ENCODE results near the gene OSR1.

Gene OSR1

GRCh38 chr2:19357402-19358241, 801 bp downstream of the OSR1 start:
- DNase-seq: no peak

DNA sequence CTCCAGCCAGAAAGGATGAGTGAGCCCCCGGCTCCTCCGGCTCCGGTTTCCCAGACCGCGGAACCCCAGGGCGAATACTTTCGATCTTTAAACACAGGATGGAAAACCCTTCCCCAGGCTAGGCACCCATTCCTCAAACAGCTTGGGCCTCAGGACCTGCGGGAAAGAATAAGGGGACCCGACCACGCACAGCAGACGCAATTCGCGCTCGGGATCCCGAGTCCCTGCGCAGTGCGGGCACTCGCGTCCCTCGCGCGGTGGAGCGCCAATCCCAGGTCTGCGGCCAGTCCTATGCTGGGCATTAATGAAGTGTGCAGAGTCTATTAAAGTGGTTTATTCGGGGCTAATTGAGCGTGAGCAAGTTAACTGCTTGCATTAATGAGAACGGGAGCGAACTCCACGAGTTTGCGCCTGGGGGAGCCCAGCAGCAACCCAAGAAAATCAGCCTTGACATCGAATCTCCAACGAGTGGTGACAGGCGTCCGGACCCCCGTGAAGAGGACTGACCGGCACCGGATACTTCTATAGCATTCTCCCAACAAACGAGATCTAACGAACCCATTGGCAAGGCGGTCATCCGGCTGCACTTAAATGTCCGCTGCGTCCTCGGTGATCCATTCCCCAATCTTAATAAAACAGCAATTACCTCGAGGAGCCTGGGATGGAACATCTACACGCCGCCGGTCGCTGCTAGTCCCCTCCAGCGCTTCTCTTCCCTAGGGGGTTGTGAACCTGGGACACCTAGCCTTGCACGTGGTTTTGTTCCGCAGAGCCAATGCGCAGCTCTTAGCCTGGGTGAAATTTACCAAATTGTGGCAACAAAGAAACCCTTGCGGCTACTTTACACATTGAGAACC, 1.6 kb downstream of the OSR1 start:
- DNase-seq: no peak

- DNase-seq: no peak
Observed at GRCh38 chr2:19355931-19356544, 2.4 kb downstream of the OSR1 start.

GRCh38 chr2:19355416-19355821, 3.0 kb downstream of the OSR1 start:
- DNase-seq: no peak

GRCh38 chr2:19355014-19355405, 3.4 kb downstream of the OSR1 start:
- DNase-seq: no peak

DNA sequence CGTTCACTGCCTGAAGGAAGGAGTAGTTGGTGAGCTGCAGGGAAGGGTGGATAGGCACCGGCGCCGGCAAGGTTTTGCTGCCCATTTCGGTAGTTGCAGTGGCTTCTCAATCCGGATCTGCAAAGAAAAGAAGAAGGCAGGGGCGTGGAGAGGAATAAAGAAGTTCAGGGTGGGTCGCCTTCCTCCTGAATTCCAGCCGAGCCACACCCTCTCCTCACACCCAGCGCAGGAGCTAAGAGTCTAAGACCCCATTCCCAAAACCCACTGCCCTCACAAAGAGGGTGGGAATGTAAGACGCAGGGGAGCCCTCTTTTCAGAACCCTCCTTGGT, 4.7 kb downstream of the OSR1 start:
- no peak for DNase-seq

GRCh38 chr2:19352946-19353720, 5.3 kb downstream of the OSR1 start:
- DNase-seq: no peak

DNA sequence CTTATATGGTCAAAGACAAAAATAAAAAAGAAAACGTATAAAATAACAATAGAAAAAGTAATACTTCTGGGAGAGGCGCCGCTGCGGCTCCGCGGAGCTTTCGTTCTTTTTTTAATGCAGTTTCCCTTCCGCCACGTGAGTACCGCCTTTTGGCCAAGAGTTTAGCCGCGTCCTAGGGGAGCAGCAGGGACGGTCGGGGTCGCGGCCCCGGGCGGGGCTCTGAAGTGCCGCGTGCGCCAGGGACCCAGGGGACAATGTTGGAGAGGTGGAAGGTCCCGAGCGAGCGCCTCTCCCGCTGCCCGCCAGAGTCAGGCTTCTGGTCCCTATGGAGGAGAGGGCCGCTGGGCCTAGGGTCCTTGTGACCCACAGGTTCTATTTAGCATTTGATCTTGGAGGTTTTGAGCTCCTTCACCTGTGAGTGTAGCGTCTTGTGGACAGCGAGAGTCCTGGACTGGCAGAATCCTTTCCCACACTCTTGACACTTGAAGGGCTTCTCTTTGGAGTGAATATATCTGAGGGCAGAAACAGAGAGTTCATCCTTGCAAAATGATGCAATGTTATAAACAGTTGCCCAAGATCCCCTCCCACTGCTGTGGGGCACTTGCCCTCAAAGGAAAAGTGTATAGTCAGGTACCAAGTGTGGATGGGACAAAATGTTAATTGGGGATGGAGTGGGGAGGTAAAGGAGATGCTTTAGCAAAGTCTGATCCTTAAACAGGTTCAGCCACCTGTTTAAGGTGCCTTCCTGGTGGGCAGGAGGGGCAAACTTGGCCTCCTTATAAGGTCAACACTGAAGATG, 6.3 kb downstream of the OSR1 start:
- no peak for DNase-seq

GRCh38 chr2:19351499-19351898, 6.9 kb downstream of the OSR1 start:
- no peak for DNase-seq

DNA sequence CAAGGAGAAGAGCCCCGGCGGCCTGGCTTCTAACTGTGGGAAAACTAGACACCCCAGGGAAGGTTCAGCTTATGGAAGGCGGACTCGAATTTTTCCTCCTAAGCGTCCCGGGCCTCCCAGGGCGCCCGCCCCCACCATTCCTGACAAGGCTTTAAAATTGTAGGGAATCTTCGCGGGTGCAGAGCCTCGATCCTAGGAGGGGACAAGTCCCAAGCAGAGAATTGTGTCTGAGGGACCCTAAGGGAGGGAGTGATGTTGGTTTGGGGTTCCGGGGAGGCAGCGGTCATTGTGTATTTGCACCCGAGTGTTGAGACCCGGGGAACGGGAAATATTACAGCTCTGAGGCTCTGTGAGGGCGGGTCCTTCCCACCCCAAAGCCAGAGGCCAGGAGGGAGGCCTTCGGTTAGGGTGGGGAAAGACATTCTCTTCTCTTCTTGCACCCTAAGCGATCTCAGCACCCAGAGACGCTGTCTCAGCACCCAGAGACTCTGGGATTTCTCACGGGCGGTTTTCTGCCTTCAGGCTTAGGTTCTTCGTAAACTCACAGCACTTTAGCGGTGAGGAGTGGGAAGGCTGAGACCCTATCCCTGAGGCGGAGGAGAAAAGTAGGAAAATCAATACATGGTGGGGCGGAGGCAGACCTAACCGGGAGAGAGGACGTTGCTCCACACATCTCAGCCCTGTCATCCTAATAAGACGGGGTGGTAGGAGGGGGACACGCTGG, 7.6 kb downstream of the OSR1 start:
- DNase-seq: no peak

DNA sequence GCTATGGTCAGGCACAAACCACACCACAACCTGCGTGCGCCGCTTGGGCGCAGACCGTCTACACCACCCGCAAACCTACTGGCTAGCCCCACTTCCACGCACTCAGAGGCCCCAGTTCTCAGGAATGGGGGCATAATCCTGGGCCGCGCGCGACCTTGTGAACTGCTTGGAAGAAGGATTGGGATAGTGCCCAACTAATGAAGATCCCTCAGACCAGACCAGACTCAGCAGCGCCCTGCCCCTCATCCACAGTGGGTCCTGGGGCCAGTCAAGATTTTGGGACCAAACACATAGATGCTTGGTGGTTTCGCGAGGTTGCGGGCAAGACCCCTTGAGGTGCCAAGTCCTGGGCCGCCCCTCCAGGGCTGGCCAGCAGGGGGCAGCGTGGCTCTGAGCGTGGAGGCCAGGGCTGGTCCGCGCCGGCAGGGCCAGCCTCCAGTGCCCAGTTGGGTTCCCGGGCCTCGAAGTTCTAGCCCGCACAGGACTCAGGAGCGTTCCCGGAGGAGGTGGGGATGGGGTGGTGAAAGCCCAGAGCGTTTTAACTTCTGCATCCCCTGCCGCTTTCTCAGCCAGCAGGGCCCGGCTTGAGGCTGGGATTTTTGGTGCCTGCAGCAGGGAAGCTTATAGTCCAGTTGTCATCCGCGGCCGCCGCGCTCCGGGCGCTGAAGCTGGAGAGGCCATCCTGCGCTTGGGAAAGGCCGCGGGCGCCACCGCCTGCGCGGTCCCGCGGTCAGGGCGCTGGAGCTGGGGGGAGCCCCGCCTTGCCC, 8.3 kb downstream of the OSR1 start:
- no peak for DNase-seq

GRCh38 chr2:19348692-19349091, 9.7 kb downstream of the OSR1 start:
- DNase-seq: no peak

DNA sequence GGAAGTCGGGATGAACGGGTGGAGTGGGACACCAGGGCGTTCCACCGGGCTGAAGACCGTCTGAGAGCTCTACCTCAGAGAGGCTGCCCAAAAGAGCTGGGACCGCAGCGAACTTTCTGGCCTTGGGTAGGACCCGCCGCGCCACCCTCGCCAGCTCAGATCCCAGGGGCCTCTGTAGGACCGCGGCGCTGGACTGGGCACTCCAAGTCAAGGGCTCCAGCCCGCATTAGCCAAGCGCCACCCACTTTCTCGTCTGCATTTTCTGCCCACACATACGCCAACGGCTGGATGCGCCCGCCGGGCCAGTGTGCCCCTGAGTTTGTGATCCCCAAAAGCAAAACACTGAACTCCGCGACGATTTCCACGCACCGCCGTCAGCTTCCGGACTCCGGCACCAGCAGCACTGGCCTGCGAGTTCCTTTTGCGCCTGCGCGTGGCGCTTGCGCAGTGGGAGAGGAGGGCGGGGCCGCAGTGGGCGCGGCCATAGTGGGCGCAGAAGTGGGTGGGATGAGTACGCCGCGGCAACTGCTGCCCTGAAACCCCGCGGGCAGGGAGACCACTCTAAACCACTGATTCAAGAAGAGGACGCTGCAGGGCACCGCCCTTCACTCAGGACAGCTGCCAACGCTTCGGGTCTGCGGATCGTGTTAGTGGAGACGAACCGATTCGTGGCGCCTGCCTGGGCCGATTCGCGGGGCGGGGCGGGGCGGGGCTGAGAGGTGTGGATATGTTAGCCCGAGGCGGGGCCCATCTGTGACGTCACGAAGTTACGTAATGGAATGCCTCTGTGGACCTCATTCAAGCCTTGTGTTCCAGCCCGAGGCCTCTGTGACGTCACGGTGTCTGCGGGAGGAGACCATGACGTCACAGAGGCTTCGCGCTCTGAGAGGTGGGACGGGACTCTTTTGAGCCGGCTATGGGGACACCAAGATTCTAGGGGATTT, 10.5 kb downstream of the OSR1 start:
- DNase-seq: peak; percentile 83

DNA sequence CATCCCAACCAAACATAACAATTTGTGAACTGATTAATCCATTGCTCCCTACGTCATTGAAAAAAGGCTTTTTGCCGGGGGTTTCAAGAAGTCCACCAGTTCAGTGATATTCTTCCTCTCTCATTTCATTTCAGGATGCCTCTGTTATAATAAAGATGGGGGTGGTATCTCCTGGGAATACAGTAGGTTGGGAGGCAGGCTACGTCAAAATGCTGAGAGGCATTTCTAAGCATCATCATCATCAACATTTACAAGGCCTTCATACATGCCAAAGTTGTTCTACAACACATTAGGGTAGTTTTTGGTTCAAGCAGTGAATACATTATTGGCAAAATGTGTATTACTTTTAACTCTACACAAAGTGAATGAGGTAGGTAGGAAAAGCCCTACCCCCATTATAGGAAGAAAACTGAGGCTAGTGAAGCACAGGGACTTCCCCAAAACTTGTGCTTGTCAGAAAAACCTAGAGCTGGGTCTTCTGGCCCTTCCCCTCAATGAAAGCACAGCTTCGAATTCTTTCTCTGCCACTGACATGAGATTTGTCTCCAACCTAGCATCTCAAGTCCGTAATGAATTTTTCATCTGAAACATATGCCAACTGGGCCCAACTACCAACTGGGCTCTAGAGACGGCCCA, 11.3 kb downstream of the OSR1 start:
- DNase-seq: no peak

DNA sequence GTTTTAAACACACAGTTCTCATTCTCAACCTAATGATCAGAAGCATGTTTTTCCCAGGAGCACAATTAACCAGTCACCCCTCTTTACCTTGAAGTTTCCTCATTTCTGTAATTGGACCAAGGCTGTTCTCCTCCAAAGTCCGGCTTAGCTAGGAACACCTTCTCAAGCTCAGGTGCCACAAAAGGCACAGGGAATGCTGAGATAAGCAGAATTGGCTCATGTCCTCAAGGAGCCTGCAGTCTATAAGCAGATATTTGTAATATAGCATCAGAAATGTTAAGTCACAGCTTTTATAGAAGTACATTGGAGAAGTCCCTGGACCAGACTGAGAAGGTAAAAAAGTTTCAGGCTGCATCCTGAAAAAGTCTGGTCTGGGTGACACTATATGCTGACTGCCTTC, 20.7 kb downstream of the OSR1 start:
- no peak for DNase-seq

- DNase-seq: no peak
Observed at GRCh38 chr2:19337202-19337601, 21.2 kb downstream of the OSR1 start.

DNA sequence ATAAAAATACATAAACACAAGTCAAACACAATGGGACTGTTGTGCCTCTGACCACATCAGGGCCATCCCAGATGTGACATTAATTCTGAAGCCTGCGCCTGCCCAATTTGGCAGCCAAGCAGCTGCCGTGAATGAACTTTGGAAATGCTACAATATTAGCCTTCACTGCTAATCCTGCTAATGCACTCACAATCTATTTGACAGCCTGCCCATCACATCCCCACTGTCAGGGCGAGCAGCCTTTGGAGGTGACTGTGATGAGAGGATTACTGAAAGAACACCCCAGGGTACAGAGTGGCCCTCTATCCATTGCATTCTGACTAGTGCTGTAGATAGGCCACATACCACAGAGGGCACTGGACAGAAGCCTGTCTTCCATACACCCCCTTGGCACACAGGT, 21.6 kb downstream of the OSR1 start:
- DNase-seq: no peak

GRCh38 chr2:19332503-19332902, 25.9 kb downstream of the OSR1 start:
- no peak for DNase-seq

DNA sequence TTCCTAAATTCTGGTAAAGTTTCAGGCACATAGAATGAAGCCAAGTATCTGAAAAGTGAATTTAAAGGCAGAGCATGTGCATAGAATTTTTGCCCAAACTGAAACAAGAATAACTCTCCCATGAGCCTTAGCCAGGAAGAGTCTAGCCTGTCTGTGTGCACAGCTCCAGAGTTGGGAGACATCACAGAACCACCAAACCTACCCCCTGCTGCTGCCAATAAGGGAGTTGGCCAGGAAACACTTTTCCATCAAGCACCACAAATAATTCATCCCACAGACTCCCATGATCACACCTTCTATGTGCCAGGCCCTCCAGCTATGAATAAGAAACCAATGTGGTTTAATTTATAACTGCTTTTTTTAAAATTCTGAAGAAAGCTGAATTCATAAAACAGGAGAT, 27.0 kb downstream of the OSR1 start:
- no peak for DNase-seq

Measured in DMS79 (cell line).